ENCODE data around the gene CBLB.

Gene CBLB

GRCh38 chr3:105868742-105869530, at the start of gene CBLB:
CBLB (minus strand) TSS chr3:105869012; CDS start chr3:105867577, 1,435 bp downstream.
- DNase-seq = peak; percentile 85

- no peak for DNase-seq
These were observed 48.0 kb upstream of the CBLB start for GRCh38 chr3:105916767-105917166.

- DNase-seq = no peak
These were observed 46.7 kb upstream of the CBLB start for GRCh38 chr3:105915524-105915923.

GRCh38 chr3:105913616-105914015, 44.8 kb upstream of the CBLB start:
- no peak for DNase-seq

- no peak for DNase-seq
These were observed 44.1 kb upstream of the CBLB start for GRCh38 chr3:105912891-105913290.

- no peak for DNase-seq
These were observed 42.7 kb upstream of the CBLB start for GRCh38 chr3:105911496-105911895.

- DNase-seq = no peak
These were observed 39.0 kb upstream of the CBLB start for GRCh38 chr3:105907777-105908176.

- no peak for DNase-seq
These were observed 38.0 kb upstream of the CBLB start for GRCh38 chr3:105906836-105907235.

- no peak for DNase-seq
These were observed 37.5 kb upstream of the CBLB start for GRCh38 chr3:105906345-105906744.

- no peak for DNase-seq
These were observed 36.5 kb upstream of the CBLB start for GRCh38 chr3:105905328-105905727.

- DNase-seq = no peak
These were observed 36.0 kb upstream of the CBLB start for GRCh38 chr3:105904678-105905284.

- DNase-seq = no peak
These were observed 35.4 kb upstream of the CBLB start for GRCh38 chr3:105904251-105904650.

- DNase-seq = no peak
These were observed 30.7 kb upstream of the CBLB start for GRCh38 chr3:105899516-105899915.

GRCh38 chr3:105891101-105891500, 22.3 kb upstream of the CBLB start:
- DNase-seq = no peak

- DNase-seq = no peak
These were observed 20.1 kb upstream of the CBLB start for GRCh38 chr3:105888621-105889579.

GRCh38 chr3:105885256-105885655, 16.4 kb upstream of the CBLB start:
- DNase-seq = no peak

GRCh38 chr3:105883798-105884377, 15.1 kb upstream of the CBLB start:
- DNase-seq = no peak

- DNase-seq = no peak
These were observed 12.0 kb upstream of the CBLB start for GRCh38 chr3:105880681-105881290.

GRCh38 chr3:105878061-105878460, 9.2 kb upstream of the CBLB start:
- DNase-seq = no peak

GRCh38 chr3:105877336-105877910, 8.6 kb upstream of the CBLB start:
- DNase-seq = no peak

GRCh38 chr3:105876780-105877327, 8.0 kb upstream of the CBLB start:
- DNase-seq = no peak
